Activated B cell treated with CpG ODN at 0.5 μM for 24 hours (primary cell): ENCODE data around the gene PDP2. TPM values are rescaled to one million over a fixed set of nuclear protein-coding genes. Genes with fewer than 3 reads are reported as not detected.

ENCODE experiments used
- ATAC-seq: fragments of 200-7000 bp; cut with Tn5 transposase; one replicate; pipeline ENCODE4 v1.10.0; 2021; ENCODE audit warnings: low read depth, mild to moderate bottlenecking, moderate library complexity
- CTCF ChIA-PET: fragments of 350-600 bp; sonication (Branson Sonifier 250); formaldehyde crosslinking; loops from one replicate; lab custom pipeline; 2021; ENCODE audit warnings: antibody characterized with exemption; lab: Charles Lee
- POLR2A ChIA-PET: fragments of 350-600 bp; sonication (Branson Sonifier 250); formaldehyde crosslinking; loops from one replicate; lab custom pipeline; 2021; ENCODE audit warnings: antibody characterized with exemption; lab: Charles Lee
- DNase-seq: peaks from one replicate; pipeline ENCODE4 v3.0.0; 2022
- H3K27ac Mint-ChIP-seq: one replicate; pipeline ENCODE4 v1.8.0; 2020; ENCODE audit warnings: mixed read lengths
- H3K27me3 Mint-ChIP-seq: one replicate; pipeline ENCODE4 v1.8.0; 2021; ENCODE audit warnings: mixed read lengths
- H3K36me3 Mint-ChIP-seq: one replicate; pipeline ENCODE4 v1.8.0; 2021; ENCODE audit warnings: low read depth, mixed read lengths
- H3K4me1 Mint-ChIP-seq: one replicate; pipeline ENCODE4 v1.8.0; 2021; ENCODE audit warnings: mixed read lengths
- H3K4me3 Mint-ChIP-seq: one replicate; pipeline ENCODE4 v1.8.0; 2020; ENCODE audit warnings: mild to moderate bottlenecking, mixed read lengths
- H3K9me3 Mint-ChIP-seq: one replicate; pipeline ENCODE4 v1.8.0; 2020; ENCODE audit warnings: mixed read lengths
- CTCF ChIP-seq: fragments of 200-600 bp; IDR thresholded peaks from one replicate; pipeline ENCODE4 v1.8.0; 2022; ENCODE audit warnings: antibody characterized with exemption, mild to moderate bottlenecking
- intact Hi-C: fragments of 100-400 bp; cut with micrococcal nuclease; formaldehyde crosslinking; loops from one replicate; pipeline ENCODE4 v1.15.1; 2024
- total RNA-seq: library from RNA; stranded (reverse); gene quantifications from 2 replicates; pipeline ENCODE4 v1.2.3, GENCODE V29; 2022

Gene PDP2
- total RNA-seq, 1 donor from 2014 or later = 13.2 TPM

DNA sequence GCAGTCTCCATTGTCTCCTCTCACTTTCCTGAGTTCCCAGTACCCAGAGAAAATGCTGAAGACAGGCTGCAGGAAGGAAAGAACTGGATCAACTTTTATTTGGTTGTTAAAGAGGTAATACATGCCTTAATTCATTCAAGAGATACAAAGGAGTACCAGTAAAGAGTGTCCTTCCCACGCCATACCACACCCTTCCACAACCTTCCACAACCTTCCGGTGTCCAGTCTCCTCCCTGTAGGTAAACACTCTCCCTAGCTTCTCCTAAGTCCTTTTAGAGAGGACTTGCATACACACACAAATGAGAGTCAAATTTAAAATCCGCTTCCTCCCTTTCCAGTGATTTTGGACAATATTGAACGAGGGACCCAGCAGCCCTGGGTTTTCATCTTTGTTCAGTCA, 38.9 kb upstream of the PDP2 start:
- no peak overlapping the region for H3K27ac Mint-ChIP-seq
- ATAC-seq = no peak
- no peaks in the 10 kb centered on the region for H3K36me3 Mint-ChIP-seq
- ChIA-PET POLR2A (no interaction called here), CTCF (interaction anchor here (1.0 kb wide), 1 partner anchor 11 kb away, joined by 3 read pairs; the partner anchor contains the start of gene NAE1)
- intact Hi-C loops = no loop called here
- no peak for DNase-seq
- H3K4me3 Mint-ChIP-seq = no peak overlapping the region
- no peaks in the 10 kb centered on the region for H3K9me3 Mint-ChIP-seq
- H3K27me3 Mint-ChIP-seq = peaks cover 39% of the 10 kb centered on the region
- H3K4me1 Mint-ChIP-seq = peaks cover 13% of the 10 kb centered on the region
- no peak for TF ChIP-seq CTCF

GRCh38 chr16:66842765-66843164, 37.5 kb upstream of the PDP2 start:
- H3K4me1 Mint-ChIP-seq = peaks cover 13% of the 10 kb centered on the region
- H3K9me3 Mint-ChIP-seq = no peaks in the 10 kb centered on the region
- ChIA-PET CTCF (interaction anchor here (1.5 kb wide), 1 partner anchor 8 kb away, joined by 3 read pairs; no protein-coding TSS in a partner anchor), POLR2A (no interaction called here)
- DNase-seq (no peak), ATAC-seq (no peak)
- no peak overlapping the region for H3K4me3 Mint-ChIP-seq
- no peaks in the 10 kb centered on the region for H3K36me3 Mint-ChIP-seq
- TF ChIP-seq CTCF = no peak
- intact Hi-C loops = no loop called here
- no peak overlapping the region for H3K27ac Mint-ChIP-seq
- H3K27me3 Mint-ChIP-seq = peaks cover 39% of the 10 kb centered on the region

DNA sequence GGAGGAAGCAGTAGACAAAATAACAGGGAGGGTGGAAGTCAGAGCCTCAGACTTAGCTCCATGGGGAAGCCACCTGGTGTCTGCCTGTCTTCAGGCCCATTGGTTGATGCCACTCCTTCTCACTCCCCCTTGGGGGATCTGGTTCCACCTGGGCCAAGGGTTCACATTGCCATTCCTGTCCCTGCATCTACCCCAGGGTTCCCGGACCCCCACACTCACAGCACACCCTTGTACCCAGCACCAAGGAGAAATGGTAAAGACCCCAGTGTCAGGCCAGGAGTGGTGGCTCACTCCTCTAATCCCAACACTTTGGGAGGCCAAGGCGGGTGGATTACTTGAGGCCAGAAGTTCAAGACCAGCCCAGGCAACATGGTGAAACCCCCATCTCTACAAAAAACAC, 37.1 kb upstream of the PDP2 start:
- POLR2A ChIA-PET = no interaction called here
- intact Hi-C loops = no loop called here
- Mint-ChIP-seq H3K27me3 (peaks cover 40% of the 10 kb centered on the region), H3K4me1 (peaks cover 13% of the 10 kb centered on the region), H3K9me3 (no peaks in the 10 kb centered on the region), H3K4me3 (no peak overlapping the region), H3K36me3 (no peaks in the 10 kb centered on the region), H3K27ac (no peak overlapping the region)
- no peak for DNase-seq
- CTCF ChIA-PET = interaction anchor here (1.5 kb wide), 1 partner anchor 9 kb away, joined by 3 read pairs; no protein-coding TSS in a partner anchor
- no peak for TF ChIP-seq CTCF
- ATAC-seq = no peak

- H3K4me3 Mint-ChIP-seq = peak overlapping the region; percentile 73
- DNase-seq (no peak), ATAC-seq (no peak)
- TF ChIP-seq CTCF = no peak
- no peak overlapping the region for H3K27ac Mint-ChIP-seq
- no peaks in the 10 kb centered on the region for H3K9me3 Mint-ChIP-seq
- H3K27me3 Mint-ChIP-seq = peaks cover 40% of the 10 kb centered on the region
- peaks cover 13% of the 10 kb centered on the region for H3K4me1 Mint-ChIP-seq
- ChIA-PET POLR2A (interaction anchor here (1.6 kb wide), 1 partner anchor 13 kb away, joined by 3 read pairs; the partner anchor contains the start of gene NAE1), CTCF (interaction anchor here (1.5 kb wide), 1 partner anchor 10 kb away, joined by 3 read pairs; no protein-coding TSS in a partner anchor)
- intact Hi-C loops = no loop called here
- H3K36me3 Mint-ChIP-seq = no peaks in the 10 kb centered on the region
Observed at GRCh38 chr16:66844009-66844341, 36.3 kb upstream of the PDP2 start.

DNA sequence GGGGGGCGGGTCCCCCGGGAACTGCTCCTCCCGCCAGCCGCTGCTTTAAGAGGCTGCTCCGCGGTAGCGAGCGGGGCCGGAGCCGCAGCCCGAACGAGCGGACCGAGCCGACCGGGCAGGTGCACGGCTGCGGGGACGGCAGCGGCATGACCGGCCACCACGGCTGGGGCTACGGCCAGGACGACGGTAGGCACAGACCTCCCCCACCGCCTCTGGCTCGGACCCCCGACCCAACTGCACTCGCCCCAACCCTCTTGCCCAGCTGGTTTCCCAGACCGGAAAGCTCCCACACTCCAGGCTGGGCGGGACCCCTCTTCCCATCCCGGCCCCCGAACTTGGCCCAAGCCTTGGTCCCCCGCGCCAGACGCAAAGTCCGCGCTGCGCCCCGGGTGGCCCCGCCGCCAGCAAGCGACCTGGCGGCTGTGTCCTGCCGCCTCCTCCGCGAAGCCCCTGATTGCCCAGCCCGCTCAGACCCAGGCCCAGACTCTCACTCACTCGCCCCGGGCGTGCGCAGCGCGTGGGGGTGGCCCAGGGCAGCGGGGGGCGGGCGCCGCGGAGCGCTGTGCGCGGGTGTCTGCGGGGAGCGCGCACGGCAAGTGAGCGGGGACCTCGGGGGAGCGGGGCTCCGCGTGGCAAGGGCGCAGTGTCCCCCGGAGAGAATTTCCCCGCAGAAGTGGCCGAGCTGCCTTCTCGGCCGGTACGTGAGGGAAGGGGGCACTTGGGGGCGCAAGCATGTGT, 35.8 kb upstream of the PDP2 start, which contains the start of gene CA7:
CA7 (plus strand) TSS at position 73 of the 738 bp plus-strand sequence; CDS start at position 147, 74 bp downstream.
- DNase-seq (no peak), ATAC-seq (peak; percentile 14)
- H3K27me3 Mint-ChIP-seq = peaks cover 40% of the 10 kb centered on the region
- no peak within 1 kb of the TSS for H3K27ac Mint-ChIP-seq
- H3K4me1 Mint-ChIP-seq = peaks cover 13% of the 10 kb centered on the region
- CTCF ChIA-PET = no interaction called here
- no peaks in the 10 kb centered on the region for H3K9me3 Mint-ChIP-seq
- no peak for TF ChIP-seq CTCF
- no peaks in the 10 kb centered on the region for H3K36me3 Mint-ChIP-seq
- intact Hi-C loops = no loop called here
- POLR2A ChIA-PET = interaction anchor here (1.6 kb wide), 1 partner anchor 14 kb away, joined by 3 read pairs; the partner anchor contains the start of gene NAE1
- peak within 1 kb of the TSS; percentile 73 for H3K4me3 Mint-ChIP-seq
